Cardiac muscle cell (in vitro differentiated cells and primary cell): ENCODE data around the gene SLC46A1. TPM values are rescaled to one million over a fixed set of nuclear protein-coding genes. Genes with fewer than 3 reads are reported as not detected.

Experiments
- DNase-seq, 2 donors: peaks; one replicate each; pipeline versions ENCODE4 v3.0.0 to v3.0.0-alpha.2; 2010 to 2017; ENCODE audit warnings: low read depth in 1 of 2, low spot score in 1 of 2
- H3K27ac ChIP-seq: fragments of 200-600 bp; sonication (generic); 2 replicates; pipeline ENCODE4 v1.5.1; 2016
- H3K27me3 ChIP-seq: fragments of 200-600 bp; sonication (generic); 2 replicates; pipeline ENCODE4 v1.6.0; 2016; ENCODE audit warnings: control low read depth
- H3K36me3 ChIP-seq: fragments of 200-600 bp; sonication (generic); 2 replicates; pipeline ENCODE4 v1.5.1; 2016; ENCODE audit warnings: control low read depth
- H3K4me1 ChIP-seq: fragments of 200-600 bp; sonication (generic); 2 replicates; pipeline ENCODE4 v1.8.1; 2017; ENCODE audit warnings: low read depth, mild to moderate bottlenecking, mixed run types
- H3K4me3 ChIP-seq: fragments of 200-600 bp; sonication (generic); 2 replicates; pipeline ENCODE4 v1.5.1; 2016; ENCODE audit warnings: mild to moderate bottlenecking
- H3K9me3 ChIP-seq: fragments of 200-600 bp; sonication (generic); 2 replicates; pipeline ENCODE4 v1.5.1; 2017; ENCODE audit warnings: low read depth, mild to moderate bottlenecking, control low read depth
- CTCF ChIP-seq: IDR thresholded peaks from 2 replicates; pipeline ENCODE4 v1.5.1; 2012; ENCODE audit warnings: low read depth, mild to moderate bottlenecking, low read length
- polyA plus RNA-seq: library from polyadenylated mRNA; unstranded; fragments of >200 nt; fragmentation: Nextera tagmentation; extraction: Ambion mirVana; gene quantifications from 2 replicates; pipeline ENCODE4 v1.2.1, GENCODE V29; 2016
- total RNA-seq: library from RNA; depleted of rRNA; stranded (reverse); fragments of >200 nt; gene quantifications from 2 replicates; pipeline ENCODE4 v1.2.3, GENCODE V29; 2016

SLC46A1 gene
- total and polyA plus RNA-seq, 2 experiments from 2014 or later, result 8.4 to 11.6 TPM

GRCh38 chr17:28416703-28417311 lies 10.8 kb upstream of the SLC46A1 start:
- Histone ChIP-seq H3K27ac (no peak overlapping the region), H3K27me3 (no peaks in the 10 kb centered on the region), H3K36me3 (no peaks in the 10 kb centered on the region), H3K9me3 (no peaks in the 10 kb centered on the region), H3K4me3 (no peak overlapping the region), H3K4me1 (no peaks in the 10 kb centered on the region)
- DNase-seq, result peak; percentile 80 to 81
- peak; percentile 93 for TF ChIP-seq CTCF

- Histone ChIP-seq H3K27ac (no peak overlapping the region), H3K36me3 (no peaks in the 10 kb centered on the region), H3K4me1 (no peaks in the 10 kb centered on the region), H3K4me3 (no peak overlapping the region), H3K27me3 (no peaks in the 10 kb centered on the region), H3K9me3 (no peaks in the 10 kb centered on the region)
- DNase-seq, result no peak
- no peak for TF ChIP-seq CTCF
Observed at GRCh38 chr17:28415886-28416285, 9.9 kb upstream of the SLC46A1 start.

- no peak overlapping the region for H3K4me3 ChIP-seq
- no peaks in the 10 kb centered on the region for H3K4me1 ChIP-seq
- no peaks in the 10 kb centered on the region for H3K36me3 ChIP-seq
- no peaks in the 10 kb centered on the region for H3K27me3 ChIP-seq
- no peak for TF ChIP-seq CTCF
- no peak for DNase-seq
- no peaks in the 10 kb centered on the region for H3K9me3 ChIP-seq
- no peak overlapping the region for H3K27ac ChIP-seq
Observed at GRCh38 chr17:28413804-28414203, 7.8 kb upstream of the SLC46A1 start.

- Histone ChIP-seq H3K27ac (no peak overlapping the region), H3K9me3 (no peaks in the 10 kb centered on the region), H3K36me3 (no peaks in the 10 kb centered on the region), H3K27me3 (no peaks in the 10 kb centered on the region), H3K4me3 (no peak overlapping the region), H3K4me1 (no peaks in the 10 kb centered on the region)
- no peak for TF ChIP-seq CTCF
- DNase-seq, result no peak
Observed at GRCh38 chr17:28412099-28412498, 6.1 kb upstream of the SLC46A1 start.

GRCh38 chr17:28407974-28408306 lies 1.9 kb upstream of the SLC46A1 start:
- H3K4me3 ChIP-seq, result no peak overlapping the region
- no peak for DNase-seq
- no peaks in the 10 kb centered on the region for H3K9me3 ChIP-seq
- H3K36me3 ChIP-seq, result no peaks in the 10 kb centered on the region
- TF ChIP-seq CTCF, result no peak
- no peaks in the 10 kb centered on the region for H3K4me1 ChIP-seq
- H3K27ac ChIP-seq, result no peak overlapping the region
- no peaks in the 10 kb centered on the region for H3K27me3 ChIP-seq
